Lung (tissue), 12 donors: Measurements from ENCODE around the gene ENDOV. TPM values are rescaled to one million over a fixed set of nuclear protein-coding genes. Genes with fewer than 3 reads are reported as not detected.

ENCODE experiments used
- ATAC-seq: fragments of 200-7000 bp; cut with Tn5 transposase; one replicate; pipeline ENCODE4 v1.9.1; 2020; ENCODE audit warnings: moderate number of reproducible peaks; ENCODE audit not compliant: insufficient read depth, low FRiP score
- DNase-seq, 3 donors: peaks; one replicate each; pipeline ENCODE4 v3.0.0-alpha.2; 2013 to 2017
- H3K27ac ChIP-seq, 2 donors: one replicate each; pipeline ENCODE4 v1.5.1; 2013; ENCODE audit warnings: mild to moderate bottlenecking in 2 of 2, moderate library complexity in 2 of 2, control low read depth in 1 of 2, inconsistent platforms in 1 of 2, low read depth in 1 of 2, low read length in 1 of 2
- H3K27me3 ChIP-seq, 3 donors: one replicate each; pipeline ENCODE4 v1.5.1; 2013; ENCODE audit warnings: low read length in 2 of 3; ENCODE audit not compliant: control insufficient read depth in 3 of 3, insufficient read depth in 3 of 3
- H3K36me3 ChIP-seq, 4 donors: one replicate each; pipeline ENCODE4 v1.5.1; 2013; ENCODE audit warnings: low read length in 4 of 4, mild to moderate bottlenecking in 1 of 4, moderate library complexity in 1 of 4; ENCODE audit not compliant: control insufficient read depth in 4 of 4, insufficient read depth in 4 of 4
- H3K4me1 ChIP-seq, 5 donors: one replicate each; pipeline ENCODE4 v1.5.1; 2013; ENCODE audit warnings: low read length in 5 of 5, mild to moderate bottlenecking in 2 of 5, moderate library complexity in 1 of 5; ENCODE audit not compliant: control insufficient read depth in 5 of 5, insufficient read depth in 5 of 5
- H3K4me3 ChIP-seq: one replicate; pipeline ENCODE4 v1.5.1; 2013; ENCODE audit warnings: mild to moderate bottlenecking, control low read depth, moderate library complexity
- H3K9ac ChIP-seq, 2 donors: one replicate each; pipeline ENCODE4 v1.5.1; 2013; ENCODE audit warnings: low read length in 2 of 2, control low read depth in 1 of 2; ENCODE audit not compliant: insufficient read depth in 1 of 2
- H3K9me3 ChIP-seq, 4 donors: one replicate each; pipeline ENCODE4 v1.5.1; 2013; ENCODE audit warnings: low read length in 3 of 4, mild to moderate bottlenecking in 1 of 4, moderate library complexity in 1 of 4; ENCODE audit not compliant: control insufficient read depth in 4 of 4, insufficient read depth in 3 of 4
- CTCF ChIP-seq: IDR thresholded peaks from 2 replicates; pipeline ENCODE4 v1.5.1; 2012; ENCODE audit warnings: mild to moderate bottlenecking; ENCODE audit errors: control extremely low read depth, extremely low read depth
- WGBS, 2 donors: extraction: QIAGEN DNeasy Blood & Tissue Kit; methylation state at CpG; one replicate each; pipeline ENCODE4 v1.1.7; 2013; 5-methylcytosine and 5-hydroxymethylcytosine counted together
- polyA plus RNA-seq, 2 donors: library from polyadenylated mRNA; stranded (reverse); fragments of 200-250 nt; gene quantifications; one replicate each; pipeline ENCODE4 v1.2.1, GENCODE V29; 2013
- total RNA-seq, 2 donors: library from RNA; depleted of rRNA in 1 of 2; stranded (reverse); fragments of >200 nt in 1 of 2; gene quantifications; one replicate each; pipeline ENCODE4 v1.2.1, GENCODE V29; 2014 to 2021
- donor health status: control.
- donor health status: control.
- donor health status: Bipolar disorder and iron deficiency.
- donor health status: healthy.
- donor health status: DM: yes; HTN: yes; CAD: no.

ENDOV gene
- total and polyA plus RNA-seq, 4 donors = 11.8 to 28.8 (median 22.4) TPM

- ATAC-seq (no peak), DNase-seq (no peak)
- 80 to 82% methylated on average over 11 of the region's 11 CpGs for WGBS, 2 donors
- Histone ChIP-seq H3K4me1 (peaks cover 0 to 19% (median 5%) of the 10 kb centered on the region in 5 donors), H3K27ac (no peak overlapping the region), H3K4me3 (no peak overlapping the region), H3K36me3 (no peaks in the 10 kb centered on the region), H3K9me3 (no peaks in the 10 kb centered on the region), H3K9ac (no peak overlapping the region), H3K27me3 (peaks cover 0 to 26% (median 0%) of the 10 kb centered on the region in 3 donors)
- no peak for TF ChIP-seq CTCF
Measured at GRCh38 chr17:80459234-80459633, 44.3 kb downstream of the ENDOV start.

- H3K9me3 ChIP-seq = no peaks in the 10 kb centered on the region
- DNase-seq = peak in 1 of 3 donors; percentile 32
Measured at GRCh38 chr17:80460429-80460834, 45.5 kb downstream of the ENDOV start.

GRCh38 chr17:80461528-80462160 lies 46.7 kb downstream of the ENDOV start:
- Histone ChIP-seq H3K9ac (no peak overlapping the region), H3K9me3 (no peaks in the 10 kb centered on the region), H3K4me1 (peaks cover 0 to 8% (median 0%) of the 10 kb centered on the region in 5 donors), H3K27me3 (peaks cover 0 to 31% (median 0%) of the 10 kb centered on the region in 3 donors), H3K4me3 (no peak overlapping the region), H3K36me3 (no peaks in the 10 kb centered on the region), H3K27ac (no peak overlapping the region)
- no peak for TF ChIP-seq CTCF
- no peak for DNase-seq
- 62 to 66% methylated on average over 19 to 20 of the region's 20 CpGs for WGBS, 2 donors
- ATAC-seq = no peak

More at GRCh38 chr17:80460429-80460834, 45.5 kb downstream of the ENDOV start:
- H3K27ac ChIP-seq = no peak overlapping the region
- no peaks in the 10 kb centered on the region for H3K36me3 ChIP-seq
- H3K4me3 ChIP-seq = no peak overlapping the region
- TF ChIP-seq CTCF = no peak
- peaks cover 0 to 31% (median 0%) of the 10 kb centered on the region in 3 donors for H3K27me3 ChIP-seq
- WGBS, 2 donors = 61 to 72% methylated on average over 8 of the region's 8 CpGs
- H3K4me1 ChIP-seq = peaks cover 0 to 16% (median 5%) of the 10 kb centered on the region in 5 donors
- no peak overlapping the region for H3K9ac ChIP-seq
- no peak for ATAC-seq
